SK-N-SH treated with all-trans-retinoic acid at 6 μM for 48 hours (cell line): ENCODE measurements around the gene URB1.

Experiments
- ATAC-seq: fragments of 200-7000 bp; cut with Tn5 transposase; 3 replicates; pipeline ENCODE4 v1.9.1; 2020; ENCODE audit warnings: mild to moderate bottlenecking, moderate library complexity
- ARNTL ChIP-seq: fragments of 450-650 bp; formaldehyde crosslinking; IDR thresholded peaks from 2 replicates; pipeline ENCODE4 v1.5.0; 2020; ENCODE audit warnings: low read depth, mild to moderate bottlenecking, moderate library complexity, borderline replicate concordance
- CSDC2 ChIP-seq: fragments of 250-450 bp; sonication (Bioruptor Pico); IDR thresholded peaks from 2 replicates; pipeline ENCODE4 v1.5.0; 2020; ENCODE audit warnings: mild to moderate bottlenecking, moderate library complexity
- GLIS3 ChIP-seq: fragments of 250-450 bp; sonication (Bioruptor Pico); IDR thresholded peaks from 2 replicates; pipeline ENCODE4 v1.5.0; 2020; ENCODE audit warnings: mild to moderate bottlenecking, moderate library complexity
- ISL1 ChIP-seq: fragments of 250-450 bp; sonication (Bioruptor Pico); IDR thresholded peaks from 2 replicates; pipeline ENCODE4 v2.1.2; 2022; ENCODE audit warnings: mild to moderate bottlenecking, moderate library complexity
- PATZ1 ChIP-seq: fragments of 250-450 bp; sonication (Bioruptor Pico); IDR thresholded peaks from 2 replicates; pipeline ENCODE4 v1.8.0; 2020; ENCODE audit warnings: mild to moderate bottlenecking, moderate library complexity, borderline replicate concordance
- POU6F1 ChIP-seq: fragments of 250-450 bp; sonication (Bioruptor Pico); IDR thresholded peaks from 2 replicates; pipeline ENCODE4 v1.8.0; 2021; ENCODE audit warnings: low read depth, mild to moderate bottlenecking, moderate library complexity, borderline replicate concordance
- PPARA ChIP-seq: fragments of 250-450 bp; sonication (Bioruptor Pico); IDR thresholded peaks from 2 replicates; pipeline ENCODE4 v1.5.0; 2020; ENCODE audit warnings: mild to moderate bottlenecking, borderline replicate concordance
- SNAI2 ChIP-seq: fragments of 250-450 bp; sonication (Bioruptor Pico); IDR thresholded peaks from 2 replicates; pipeline ENCODE4 v1.5.0; 2020; ENCODE audit warnings: mild to moderate bottlenecking, moderate library complexity
- TOX ChIP-seq: fragments of 250-450 bp; sonication (Bioruptor Pico); IDR thresholded peaks from 2 replicates; pipeline ENCODE4 v1.8.0; 2021; ENCODE audit warnings: mild to moderate bottlenecking, moderate library complexity, borderline replicate concordance
- TSHZ2 ChIP-seq: fragments of 250-450 bp; sonication (Bioruptor Pico); IDR thresholded peaks from 2 replicates; pipeline ENCODE4 v1.5.0; 2020; ENCODE audit warnings: mild to moderate bottlenecking, moderate library complexity
- ZFP3 ChIP-seq: fragments of 250-450 bp; sonication (Bioruptor Pico); IDR thresholded peaks from 2 replicates; pipeline ENCODE4 v1.5.0; 2020; ENCODE audit warnings: mild to moderate bottlenecking, moderate library complexity
- ZFP30 ChIP-seq: fragments of 450-650 bp; formaldehyde crosslinking; IDR thresholded peaks from 2 replicates; pipeline ENCODE4 v1.5.0; 2022; ENCODE audit warnings: mild to moderate bottlenecking, moderate library complexity
- ZNF565 ChIP-seq: fragments of 450-650 bp; formaldehyde crosslinking; conservative IDR thresholded peaks from 2 replicates; pipeline ENCODE4 v1.5.0; 2020; ENCODE audit warnings: low read depth, mild to moderate bottlenecking, moderate library complexity
- ZNF70 ChIP-seq: fragments of 450-650 bp; formaldehyde crosslinking; IDR thresholded peaks from 2 replicates; pipeline ENCODE4 v1.5.0; 2020; ENCODE audit warnings: mild to moderate bottlenecking, moderate library complexity
- ZNF8 ChIP-seq: fragments of 450-650 bp; formaldehyde crosslinking; IDR thresholded peaks from 2 replicates; pipeline ENCODE4 v1.5.0; 2020; ENCODE audit warnings: mild to moderate bottlenecking, moderate library complexity

Gene URB1

GRCh38 chr21:32389337-32390015 lies 3.3 kb downstream of the URB1 start:
- TF ChIP-seq ZNF565 (CRISPR knock-in tag) (no peak), TOX (CRISPR knock-in tag) (no peak), ZFP3 (CRISPR knock-in tag) (no peak), POU6F1 (no peak), ARNTL (CRISPR knock-in tag) (no peak)
- ATAC-seq: no peak; the same call in 2 of the 3 replicates

- TF ChIP-seq PATZ1 (CRISPR knock-in tag) (no peak), ISL1 (CRISPR knock-in tag) (no peak), ZFP3 (CRISPR knock-in tag) (no peak), POU6F1 (no peak), GLIS3 (CRISPR knock-in tag) (no peak), ZNF565 (CRISPR knock-in tag) (no peak), TSHZ2 (no peak), ZFP30 (no peak), PPARA (CRISPR knock-in tag) (no peak), CSDC2 (CRISPR knock-in tag) (no peak), ZNF8 (CRISPR knock-in tag) (no peak), ZNF70 (CRISPR knock-in tag) (no peak)
- ATAC-seq: no peak
These were observed 4.5 kb downstream of the URB1 start for GRCh38 chr21:32388306-32388705.

- no peak for ATAC-seq
- TF ChIP-seq ZFP3 (CRISPR knock-in tag) (no peak), SNAI2 (CRISPR knock-in tag) (no peak), POU6F1 (no peak), ZNF70 (CRISPR knock-in tag) (no peak), TSHZ2 (no peak), ZNF565 (CRISPR knock-in tag) (no peak)
These were observed 5.7 kb downstream of the URB1 start for GRCh38 chr21:32387151-32387550.
